A549 (cell line): Measurements from ENCODE around the gene FAS. TPM values are rescaled to one million over a fixed set of nuclear protein-coding genes. Genes with fewer than 3 reads are reported as not detected.

Experiments
- ATAC-seq, 2 experiments: fragments of 200-7000 bp in 1 of 2; fragments of >200 bp in 1 of 2; cut with Nextera tagmentation in 1 of 2; cut with Tn5 transposase in 1 of 2; 3 replicates each; pipeline versions ENCODE4 v1.8.0 to v1.9.1; 2018 to 2020; ENCODE audit warnings: mild to moderate bottlenecking in 1 of 2, moderate library complexity in 1 of 2
- CTCF ChIA-PET: fragments of 300-600 bp; sonication (Branson Sonifier 250); formaldehyde crosslinking; extraction: SDS; loops from one replicate; lab custom pipeline; 2021; ENCODE audit warnings: antibody characterized with exemption, inconsistent platforms; lab: Yijun Ruan, JAX
- POLR2A ChIA-PET: fragments of 350-600 bp; formaldehyde crosslinking; extraction: SDS; loops from one replicate; lab custom pipeline; 2021; ENCODE audit warnings: antibody characterized with exemption, inconsistent platforms; lab: Yijun Ruan, JAX
- DNase-seq, 2 experiments: peaks; one replicate each; pipeline versions ENCODE4 v3.0.0 to v3.0.0-alpha.2; 2011 to 2016; ENCODE audit warnings: low read depth in 1 of 2, low spot score in 1 of 2
- FAIRE-seq: peaks from 2 replicates; lab custom pipeline; 2011; peaks lifted over from hg19 to GRCh38; lab: Jason Lieb, UNC
- H3K27ac ChIP-seq, 2 experiments: fragments of >200 bp; sonication (Bioruptor Twin); formaldehyde crosslinking; 3 replicates each; pipeline ENCODE4 v1.5.1; 2016 to 2017
- H3K4me1 ChIP-seq: fragments of >200 bp; sonication (Bioruptor Twin); formaldehyde crosslinking; 3 replicates; pipeline ENCODE4 v1.6.1; 2016
- H3K4me2 ChIP-seq: fragments of >200 bp; sonication (Bioruptor Twin); formaldehyde crosslinking; 3 replicates; pipeline ENCODE4 v1.6.1; 2016
- H3K4me3 ChIP-seq: fragments of >200 bp; sonication (Bioruptor Twin); formaldehyde crosslinking; 3 replicates; pipeline ENCODE4 v1.5.1; 2016
- H3K9me3 ChIP-seq: fragments of >200 bp; sonication (Bioruptor Twin); formaldehyde crosslinking; 3 replicates; pipeline ENCODE4 v1.6.1; 2016
- BHLHE40 ChIP-seq: IDR thresholded peaks from 2 replicates; pipeline ENCODE4 v1.6.1; 2012; ENCODE audit warnings: low read depth, low read length, inconsistent platforms
- EHF ChIP-seq: fragments of 250-450 bp; sonication (Bioruptor Pico); IDR thresholded peaks from 2 replicates; pipeline ENCODE4 v1.5.0; 2020; ENCODE audit warnings: mild to moderate bottlenecking
- EP300 ChIP-seq, 2 experiments: fragments of >200 bp; sonication (Bioruptor Twin); formaldehyde crosslinking; IDR thresholded peaks; 2 replicates in 1 of 2; 3 replicates in 1 of 2; pipeline ENCODE4 v1.6.1; 2016 to 2017
- FOXS1 ChIP-seq: fragments of 250-450 bp; sonication (Bioruptor Pico); IDR thresholded peaks from 2 replicates; pipeline ENCODE4 v1.5.0; 2020; ENCODE audit warnings: mild to moderate bottlenecking, moderate library complexity
- HEYL ChIP-seq: fragments of 250-450 bp; sonication (Bioruptor Pico); IDR thresholded peaks from 2 replicates; pipeline ENCODE4 v1.8.0; 2021; ENCODE audit warnings: mild to moderate bottlenecking, moderate library complexity
- HOXB5 ChIP-seq: fragments of 250-450 bp; sonication (Bioruptor Pico); IDR thresholded peaks from 2 replicates; pipeline ENCODE4 v1.5.0; 2020; ENCODE audit warnings: mild to moderate bottlenecking, moderate library complexity
- KDM1A ChIP-seq: fragments of 200-600 bp; sonication (generic); IDR thresholded peaks from 2 replicates; pipeline ENCODE4 v1.6.1; 2016; ENCODE audit warnings: low read depth, mild to moderate bottlenecking
- KDM5A ChIP-seq: fragments of 200-600 bp; sonication (generic); IDR thresholded peaks from 2 replicates; pipeline ENCODE4 v1.6.1; 2016; ENCODE audit warnings: antibody characterized with exemption, mild to moderate bottlenecking
- MYC ChIP-seq: IDR thresholded peaks from 2 replicates; pipeline ENCODE4 v1.6.1; 2012; ENCODE audit warnings: mild to moderate bottlenecking, inconsistent platforms, low read length, improper control_type of control experiment, borderline replicate concordance
- RAD21 ChIP-seq, 2 experiments: fragments of >200 bp in 1 of 2; sonication (Bioruptor Twin) in 1 of 2; formaldehyde crosslinking in 1 of 2; IDR thresholded peaks in 1 of 2; conservative IDR thresholded peaks in 1 of 2; 2 replicates in 1 of 2; 3 replicates in 1 of 2; pipeline ENCODE4 v1.6.1; 2012 to 2018; ENCODE audit warnings: inconsistent platforms in 1 of 2
- SMC3 ChIP-seq: fragments of >200 bp; sonication (Bioruptor Twin); formaldehyde crosslinking; IDR thresholded peaks from 3 replicates; pipeline ENCODE4 v1.6.1; 2018; ENCODE audit warnings: inconsistent platforms
- TP53 ChIP-seq: fragments of 250-450 bp; sonication (Bioruptor Pico); IDR thresholded peaks from 2 replicates; pipeline ENCODE4 v1.5.0; 2021; ENCODE audit warnings: mild to moderate bottlenecking, moderate library complexity
- WGBS: methylation state at CpG from one replicate; pipeline ENCODE4 v1.1.6; 2017; ENCODE audit errors: missing lambda C conversion rate; 5-methylcytosine and 5-hydroxymethylcytosine counted together
- polyA plus RNA-seq, 4 experiments: library from polyadenylated mRNA; depleted of rRNA in 3 of 4; stranded (reverse); fragments of >200 nt; fragmentation: RNase III in 1 of 4; extraction: RNeasy Plus Mini Kit Qiagen cat#74134 plus additional on column Dnase treatment in 1 of 4; gene quantifications; 2 replicates in 3 of 4; 3 replicates in 1 of 4; pipeline ENCODE4 v1.2.3, GENCODE V29; 2011 to 2017
- TF ChIP-seq, protein P1 (sequence below): IDR thresholded peaks from 2 replicates; pipeline ENCODE4 v1.6.1; 2012
- TF ChIP-seq, protein P2 (sequence below): IDR thresholded peaks from 2 replicates; pipeline ENCODE4 v1.6.1; 2012; ENCODE audit warnings: low read depth, borderline replicate concordance
- TF ChIP-seq, protein P3 (sequence below): fragments of >200 bp; sonication (Bioruptor Twin); formaldehyde crosslinking; IDR thresholded peaks from 2 replicates; pipeline ENCODE4 v1.6.1; 2016
- TF ChIP-seq, protein P4 (sequence below): fragments of >200 bp; sonication (Bioruptor Twin); formaldehyde crosslinking; IDR thresholded peaks from 3 replicates; pipeline ENCODE4 v1.5.1; 2016

Gene FAS
- polyA plus RNA-seq, 2 of the 4 experiments (the other 2 are of a cell fraction): 21.0 to 29.5 TPM

DNA sequence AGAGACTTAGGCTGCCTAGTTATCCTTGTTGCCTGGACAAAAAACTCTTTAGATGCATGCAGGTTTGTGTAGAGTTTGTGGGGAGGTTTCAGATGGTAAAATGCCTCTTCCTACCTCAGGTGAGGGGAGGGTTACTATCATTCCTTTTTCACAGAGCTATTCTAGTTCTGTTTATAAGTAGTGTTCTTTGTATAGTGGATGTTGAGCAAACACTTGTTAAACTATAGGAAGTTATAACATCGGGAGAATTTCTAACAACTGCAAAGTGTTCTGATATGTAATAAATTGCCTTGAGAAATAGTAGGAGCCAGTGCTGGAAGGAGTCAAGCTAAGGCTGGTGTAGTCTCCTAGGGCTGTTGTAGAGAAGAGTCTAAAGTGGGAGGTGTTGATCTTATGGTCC lies 6.7 kb upstream of the FAS start:
- no peak overlapping the region for H3K4me3 ChIP-seq
- ChIA-PET CTCF (interaction anchor here (1.7 to 2.1 kb wide), 2 partner anchors 47 to 51 kb away, joined by 5 to 6 read pairs; no protein-coding TSS in a partner anchor), POLR2A (no interaction called here)
- H3K4me2 ChIP-seq: no peak overlapping the region
- no peaks in the 10 kb centered on the region for H3K4me1 ChIP-seq
- no peak for FAIRE-seq
- no peaks in the 10 kb centered on the region for H3K9me3 ChIP-seq
- ATAC-seq: no peak
- H3K27ac ChIP-seq: no peak overlapping the region
- TF ChIP-seq, protein P1, sequence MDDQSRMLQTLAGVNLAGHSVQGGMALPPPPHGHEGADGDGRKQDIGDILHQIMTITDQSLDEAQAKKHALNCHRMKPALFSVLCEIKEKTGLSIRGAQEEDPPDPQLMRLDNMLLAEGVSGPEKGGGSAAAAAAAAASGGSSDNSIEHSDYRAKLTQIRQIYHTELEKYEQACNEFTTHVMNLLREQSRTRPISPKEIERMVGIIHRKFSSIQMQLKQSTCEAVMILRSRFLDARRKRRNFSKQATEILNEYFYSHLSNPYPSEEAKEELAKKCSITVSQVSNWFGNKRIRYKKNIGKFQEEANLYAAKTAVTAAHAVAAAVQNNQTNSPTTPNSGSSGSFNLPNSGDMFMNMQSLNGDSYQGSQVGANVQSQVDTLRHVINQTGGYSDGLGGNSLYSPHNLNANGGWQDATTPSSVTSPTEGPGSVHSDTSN: no peak
- WGBS: 13% methylated on average over 1 of the region's 1 CpG
- DNase-seq: no peak

DNA sequence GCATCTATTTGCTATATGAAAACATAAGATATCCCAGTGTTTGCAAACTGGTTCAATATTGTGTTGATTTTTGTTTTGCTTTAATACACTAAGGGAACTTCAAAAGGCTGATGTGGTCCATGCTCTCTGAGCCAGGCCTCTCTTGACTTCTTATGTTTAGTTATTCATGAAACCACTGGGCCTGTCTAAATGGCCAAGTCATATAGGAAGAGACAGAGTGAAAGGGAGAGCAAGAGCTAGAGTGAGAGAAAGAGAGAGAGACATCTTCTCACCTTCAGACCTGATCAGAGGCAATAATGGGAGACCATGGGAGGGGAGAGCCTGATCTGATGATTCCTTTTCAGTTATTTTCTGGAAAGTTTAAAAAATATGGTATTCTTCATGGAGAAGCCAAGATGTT lies 6.1 kb upstream of the FAS start:
- FAIRE-seq (no peak), ATAC-seq (no peak), DNase-seq (no peak)
- TF ChIP-seq EHF: no peak
- TF ChIP-seq, protein P2, sequence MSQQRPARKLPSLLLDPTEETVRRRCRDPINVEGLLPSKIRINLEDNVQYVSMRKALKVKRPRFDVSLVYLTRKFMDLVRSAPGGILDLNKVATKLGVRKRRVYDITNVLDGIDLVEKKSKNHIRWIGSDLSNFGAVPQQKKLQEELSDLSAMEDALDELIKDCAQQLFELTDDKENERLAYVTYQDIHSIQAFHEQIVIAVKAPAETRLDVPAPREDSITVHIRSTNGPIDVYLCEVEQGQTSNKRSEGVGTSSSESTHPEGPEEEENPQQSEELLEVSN: no peak
- no peak for TF ChIP-seq HEYL (CRISPR knock-in tag)
- TF ChIP-seq HOXB5: no peak
- TF ChIP-seq MYC: no peak
- TF ChIP-seq, protein P3, sequence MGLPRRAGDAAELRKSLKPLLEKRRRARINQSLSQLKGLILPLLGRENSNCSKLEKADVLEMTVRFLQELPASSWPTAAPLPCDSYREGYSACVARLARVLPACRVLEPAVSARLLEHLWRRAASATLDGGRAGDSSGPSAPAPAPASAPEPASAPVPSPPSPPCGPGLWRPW: no peak
- TF ChIP-seq FOXS1 (CRISPR knock-in tag): no peak
- TF ChIP-seq KDM5A: no peak
- no peak for TF ChIP-seq BHLHE40
- TF ChIP-seq KDM1A: no peak
- no peak for TF ChIP-seq TP53
- H3K4me3 ChIP-seq: no peak overlapping the region
- no peak overlapping the region for H3K4me2 ChIP-seq
- ChIA-PET CTCF (interaction anchor here (1.7 to 2.1 kb wide), 3 partner anchors 48 to 148 kb away, joined by 4 to 6 read pairs (median 5); no protein-coding TSS in a partner anchor), POLR2A (no interaction called here)
- no peak overlapping the region for H3K27ac ChIP-seq
- no peaks in the 10 kb centered on the region for H3K9me3 ChIP-seq
- H3K4me1 ChIP-seq: no peaks in the 10 kb centered on the region; the same call in 2 of the 3 replicates

DNA sequence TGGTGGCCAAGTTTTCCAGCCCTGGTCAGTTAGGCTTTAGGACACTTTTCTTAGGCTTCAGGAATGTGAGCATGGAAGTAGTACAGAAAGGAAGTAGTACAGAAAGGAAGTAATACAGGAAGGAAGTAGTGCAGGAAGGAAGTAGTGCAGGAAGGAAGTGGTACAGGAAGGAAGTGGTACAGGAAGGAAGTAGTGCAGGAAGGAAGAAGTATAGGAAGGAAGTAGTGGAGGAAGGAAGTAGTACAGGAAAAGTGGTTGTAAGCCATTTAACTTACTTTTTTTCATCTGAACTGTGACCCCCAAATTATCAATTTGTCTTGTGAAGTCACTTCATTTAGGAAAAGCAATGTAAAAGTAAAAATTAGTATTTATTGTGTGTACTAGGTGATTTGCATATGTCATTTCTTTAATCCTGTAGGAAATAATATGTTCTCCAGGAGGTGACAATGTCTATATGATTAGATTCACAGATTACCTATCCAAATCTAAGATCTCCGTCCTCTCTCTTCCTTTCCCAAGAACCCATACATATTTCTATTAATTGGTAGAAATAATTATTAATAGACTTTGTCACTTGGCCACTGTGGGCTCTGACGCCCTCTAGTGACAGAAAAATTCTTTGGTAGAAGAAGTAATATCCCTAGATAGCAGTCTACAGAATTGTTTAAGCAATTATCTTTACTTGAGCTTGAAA lies 3.9 kb upstream of the FAS start:
- H3K4me3 ChIP-seq: no peak overlapping the region
- DNase-seq (peak; percentile 20 to 31), FAIRE-seq (no peak), ATAC-seq (no peak)
- ChIA-PET CTCF (interaction anchor here (0.6 to 1.9 kb wide), 25 partner anchors 9 to 413 kb away, joined by 3 to 16 read pairs (median 4); no protein-coding TSS in a partner anchor), POLR2A (no interaction called here)
- WGBS: 5% methylated on average over 2 of the region's 2 CpGs
- H3K4me1 ChIP-seq: peaks cover 8% of the 10 kb centered on the region; the same call in 2 of the 3 replicates
- H3K4me2 ChIP-seq: no peak overlapping the region
- H3K9me3 ChIP-seq: no peaks in the 10 kb centered on the region
- no peak for TF ChIP-seq EP300 (IDR thresholded peaks at IDR 0.05)
- TF ChIP-seq, protein P4, sequence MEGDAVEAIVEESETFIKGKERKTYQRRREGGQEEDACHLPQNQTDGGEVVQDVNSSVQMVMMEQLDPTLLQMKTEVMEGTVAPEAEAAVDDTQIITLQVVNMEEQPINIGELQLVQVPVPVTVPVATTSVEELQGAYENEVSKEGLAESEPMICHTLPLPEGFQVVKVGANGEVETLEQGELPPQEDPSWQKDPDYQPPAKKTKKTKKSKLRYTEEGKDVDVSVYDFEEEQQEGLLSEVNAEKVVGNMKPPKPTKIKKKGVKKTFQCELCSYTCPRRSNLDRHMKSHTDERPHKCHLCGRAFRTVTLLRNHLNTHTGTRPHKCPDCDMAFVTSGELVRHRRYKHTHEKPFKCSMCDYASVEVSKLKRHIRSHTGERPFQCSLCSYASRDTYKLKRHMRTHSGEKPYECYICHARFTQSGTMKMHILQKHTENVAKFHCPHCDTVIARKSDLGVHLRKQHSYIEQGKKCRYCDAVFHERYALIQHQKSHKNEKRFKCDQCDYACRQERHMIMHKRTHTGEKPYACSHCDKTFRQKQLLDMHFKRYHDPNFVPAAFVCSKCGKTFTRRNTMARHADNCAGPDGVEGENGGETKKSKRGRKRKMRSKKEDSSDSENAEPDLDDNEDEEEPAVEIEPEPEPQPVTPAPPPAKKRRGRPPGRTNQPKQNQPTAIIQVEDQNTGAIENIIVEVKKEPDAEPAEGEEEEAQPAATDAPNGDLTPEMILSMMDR: peak; percentile 89
- TF ChIP-seq SMC3: peak; percentile 75
- TF ChIP-seq RAD21 (conservative IDR thresholded peaks at IDR 0.05 in 1 of 2, IDR thresholded peaks at IDR 0.05 in 1 of 2): peak; percentile 67 to 72
- no peak overlapping the region for H3K27ac ChIP-seq
